NCI-H2107 (cell line): Measurements from ENCODE around the gene VWA5B2.

ENCODE experiments used
- DNase-seq: peaks from one replicate; lab custom pipeline; 2025; lab: John Stamatoyannopoulos, UW

Gene VWA5B2

GRCh38 chr3:184229394-184230080 is at the start of gene VWA5B2:
Gene VWA5B2 (plus strand): TSS chr3:184229585. CDS start chr3:184230529, 944 bp downstream.
- peak; percentile 72 for DNase-seq

GRCh38 chr3:184180165-184180564 is 49.2 kb upstream of the VWA5B2 start:
- no peak for DNase-seq

GRCh38 chr3:184181596-184181995 is 47.8 kb upstream of the VWA5B2 start:
- DNase-seq = no peak

GRCh38 chr3:184183679-184184078 is 45.7 kb upstream of the VWA5B2 start:
- no peak for DNase-seq

GRCh38 chr3:184184546-184185230 is 44.7 kb upstream of the VWA5B2 start:
- no peak for DNase-seq

- peak; percentile 100 for DNase-seq
Observed at GRCh38 chr3:184185461-184186183, 43.8 kb upstream of the VWA5B2 start.

GRCh38 chr3:184186184-184186901 is 43.0 kb upstream of the VWA5B2 start, which contains the start of gene ABCF3:
Gene ABCF3 (plus strand): TSS chr3:184186199. CDS start chr3:184186208, 9 bp downstream.
- DNase-seq = no peak

- DNase-seq = no peak
Observed at GRCh38 chr3:184186902-184187207, 42.5 kb upstream of the VWA5B2 start.

GRCh38 chr3:184188080-184188479 is 41.3 kb upstream of the VWA5B2 start:
- no peak for DNase-seq

GRCh38 chr3:184189421-184189820 is 40.0 kb upstream of the VWA5B2 start:
- DNase-seq = no peak

GRCh38 chr3:184192889-184193288 is 36.5 kb upstream of the VWA5B2 start:
- no peak for DNase-seq

GRCh38 chr3:184193991-184194539 is 35.3 kb upstream of the VWA5B2 start:
- no peak for DNase-seq

- DNase-seq = no peak
Observed at GRCh38 chr3:184196536-184196935, 32.8 kb upstream of the VWA5B2 start.

GRCh38 chr3:184198509-184198908 is 30.9 kb upstream of the VWA5B2 start:
- no peak for DNase-seq

- DNase-seq = no peak
Observed at GRCh38 chr3:184200825-184201224, 28.6 kb upstream of the VWA5B2 start.

- no peak for DNase-seq
Observed at GRCh38 chr3:184203526-184203925, 25.9 kb upstream of the VWA5B2 start.

GRCh38 chr3:184209146-184209923 is 20.1 kb upstream of the VWA5B2 start:
- DNase-seq = no peak

- DNase-seq = no peak
Observed at GRCh38 chr3:184211297-184211696, 18.1 kb upstream of the VWA5B2 start.

- DNase-seq = no peak
Observed at GRCh38 chr3:184211718-184212117, 17.7 kb upstream of the VWA5B2 start.

GRCh38 chr3:184218814-184219213 is 10.6 kb upstream of the VWA5B2 start:
- DNase-seq = no peak

- no peak for DNase-seq
Observed at GRCh38 chr3:184222521-184222920, 6.9 kb upstream of the VWA5B2 start.
